Measurements from ENCODE around the gene TK2.

TK2 gene

DNA sequence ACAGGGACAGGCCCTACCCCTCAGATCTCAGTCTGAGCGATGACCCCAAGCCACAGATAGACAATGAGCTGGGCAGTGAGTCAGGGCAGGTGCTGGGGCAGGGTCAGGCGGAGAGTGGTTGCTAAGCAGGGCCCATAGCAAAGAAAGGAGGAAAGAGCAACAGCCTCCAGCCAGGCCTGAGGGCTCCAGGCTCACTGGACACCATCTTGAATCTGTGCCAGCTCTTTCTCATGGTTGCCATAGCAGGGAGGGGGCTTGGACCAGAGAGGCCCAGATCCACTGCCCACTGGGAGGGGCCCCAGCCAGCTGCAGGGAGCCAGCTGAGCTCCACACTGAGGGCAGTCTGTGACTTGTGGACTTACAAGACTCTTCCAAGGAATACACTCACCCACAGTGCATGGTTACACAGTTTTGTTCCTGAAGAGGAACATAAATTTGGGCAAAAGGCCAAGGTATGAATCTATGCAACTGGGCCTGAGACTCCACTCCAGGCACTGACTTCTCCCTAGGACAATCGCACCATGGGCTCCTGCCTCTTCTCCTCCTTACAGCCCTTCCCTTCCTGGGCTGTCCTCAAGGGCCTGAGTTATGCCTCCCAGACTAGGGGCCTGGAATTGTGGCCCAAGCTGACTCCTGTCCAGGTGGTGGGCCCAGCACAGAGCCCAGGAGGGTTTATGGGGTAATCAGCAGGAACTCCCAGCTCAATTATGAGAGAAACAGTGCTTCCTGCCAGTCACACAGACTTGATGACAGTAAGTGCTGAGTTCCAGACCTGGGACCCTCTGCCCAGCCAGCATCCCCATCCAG lies 62.9 kb downstream of the TK2 start:
- Histone ChIP-seq H3K4me3 (ENCODE audit: low read length, poor library complexity, severe bottlenecking) (no peak overlapping the region), H4K20me1 (ENCODE audit: insufficient read depth, low read length, poor library complexity, severe bottlenecking) (no peaks in the 10 kb centered on the region), H3K4me2 (ENCODE audit: low read depth, low read length, poor library complexity, severe bottlenecking) (no peak overlapping the region), H3K9me2 (replicated peaks; ENCODE audit: low read depth, low read length) (no peaks in the 10 kb centered on the region), H3K27me3 (ENCODE audit: insufficient read depth, low read length, poor library complexity, severe bottlenecking) (no peaks in the 10 kb centered on the region), H3K79me2 (ENCODE audit: insufficient read depth, low read length) (no peaks in the 10 kb centered on the region), H3K36me3 (ENCODE audit: insufficient read depth, low read length) (no peaks in the 10 kb centered on the region), H3K9ac (ENCODE audit: low read depth, low read length, poor library complexity, severe bottlenecking) (peak overlapping the region; percentile 12), H2AFZ (ENCODE audit: low read length) (no peak overlapping the region), H3K4me1 (ENCODE audit: insufficient read depth, low read length, poor library complexity, severe bottlenecking) (peaks cover 27% of the 10 kb centered on the region), H3F3A (ENCODE audit: low read depth) (no peaks in the 10 kb centered on the region), H3K9me3 (ENCODE audit: insufficient read depth, low read depth, low read length) (no peaks in the 10 kb centered on the region)
- TF ChIP-seq EZH2phosphoT487 (IDR thresholded peaks at IDR 0.05; ENCODE audit: borderline replicate concordance), result no peak
- TF ChIP-seq, protein P1, sequence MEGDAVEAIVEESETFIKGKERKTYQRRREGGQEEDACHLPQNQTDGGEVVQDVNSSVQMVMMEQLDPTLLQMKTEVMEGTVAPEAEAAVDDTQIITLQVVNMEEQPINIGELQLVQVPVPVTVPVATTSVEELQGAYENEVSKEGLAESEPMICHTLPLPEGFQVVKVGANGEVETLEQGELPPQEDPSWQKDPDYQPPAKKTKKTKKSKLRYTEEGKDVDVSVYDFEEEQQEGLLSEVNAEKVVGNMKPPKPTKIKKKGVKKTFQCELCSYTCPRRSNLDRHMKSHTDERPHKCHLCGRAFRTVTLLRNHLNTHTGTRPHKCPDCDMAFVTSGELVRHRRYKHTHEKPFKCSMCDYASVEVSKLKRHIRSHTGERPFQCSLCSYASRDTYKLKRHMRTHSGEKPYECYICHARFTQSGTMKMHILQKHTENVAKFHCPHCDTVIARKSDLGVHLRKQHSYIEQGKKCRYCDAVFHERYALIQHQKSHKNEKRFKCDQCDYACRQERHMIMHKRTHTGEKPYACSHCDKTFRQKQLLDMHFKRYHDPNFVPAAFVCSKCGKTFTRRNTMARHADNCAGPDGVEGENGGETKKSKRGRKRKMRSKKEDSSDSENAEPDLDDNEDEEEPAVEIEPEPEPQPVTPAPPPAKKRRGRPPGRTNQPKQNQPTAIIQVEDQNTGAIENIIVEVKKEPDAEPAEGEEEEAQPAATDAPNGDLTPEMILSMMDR (conservative IDR thresholded peaks at IDR 0.05; ENCODE audit: low read length), result no peak

DNA sequence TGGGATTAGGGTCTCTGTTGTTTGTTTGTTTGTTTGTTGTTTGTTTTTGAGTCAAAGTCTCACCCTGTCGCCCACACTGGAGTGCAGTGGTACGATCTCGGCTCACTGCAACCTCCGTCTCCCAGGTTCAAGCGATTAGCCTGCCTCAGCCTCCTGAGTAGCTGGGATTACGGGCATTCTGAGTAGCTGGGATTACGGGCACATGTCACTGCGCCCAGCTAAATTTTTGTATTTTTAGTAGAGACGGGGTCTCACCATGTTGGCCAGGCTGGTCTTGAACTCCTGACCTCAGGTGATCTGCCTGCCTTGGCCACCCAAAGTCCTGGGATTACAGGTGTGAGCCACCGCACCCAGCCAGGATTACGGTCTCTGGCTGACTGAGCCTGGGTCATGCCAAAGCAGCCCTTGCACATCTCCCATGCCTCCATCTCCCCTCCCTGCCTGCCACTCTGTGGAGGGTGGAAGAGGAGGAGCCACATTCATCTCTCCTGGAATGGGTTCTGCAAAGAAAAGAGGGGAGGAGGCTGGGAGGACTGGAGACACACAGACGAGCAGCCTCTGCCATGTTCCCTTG lies 63.6 kb downstream of the TK2 start:
- Histone ChIP-seq H3K9ac (ENCODE audit: low read depth, low read length, poor library complexity, severe bottlenecking) (no peak overlapping the region), H3F3A (ENCODE audit: low read depth) (no peaks in the 10 kb centered on the region), H4K20me1 (ENCODE audit: insufficient read depth, low read length, poor library complexity, severe bottlenecking) (no peaks in the 10 kb centered on the region), H3K27me3 (ENCODE audit: insufficient read depth, low read length, poor library complexity, severe bottlenecking) (no peaks in the 10 kb centered on the region), H3K4me2 (ENCODE audit: low read depth, low read length, poor library complexity, severe bottlenecking) (no peak overlapping the region), H3K4me1 (ENCODE audit: insufficient read depth, low read length, poor library complexity, severe bottlenecking) (peaks cover 27% of the 10 kb centered on the region), H3K9me3 (ENCODE audit: insufficient read depth, low read depth, low read length) (no peaks in the 10 kb centered on the region), H3K79me2 (ENCODE audit: insufficient read depth, low read length) (no peaks in the 10 kb centered on the region), H3K36me3 (ENCODE audit: insufficient read depth, low read length) (no peaks in the 10 kb centered on the region), H3K4me3 (ENCODE audit: low read length, poor library complexity, severe bottlenecking) (no peak overlapping the region), H2AFZ (ENCODE audit: low read length) (no peak overlapping the region), H3K9me2 (replicated peaks; ENCODE audit: low read depth, low read length) (no peaks in the 10 kb centered on the region)
- no peak for TF ChIP-seq EZH2phosphoT487 (IDR thresholded peaks at IDR 0.05; ENCODE audit: borderline replicate concordance)
- TF ChIP-seq, protein P1 (conservative IDR thresholded peaks at IDR 0.05; ENCODE audit: low read length), result no peak

DNA sequence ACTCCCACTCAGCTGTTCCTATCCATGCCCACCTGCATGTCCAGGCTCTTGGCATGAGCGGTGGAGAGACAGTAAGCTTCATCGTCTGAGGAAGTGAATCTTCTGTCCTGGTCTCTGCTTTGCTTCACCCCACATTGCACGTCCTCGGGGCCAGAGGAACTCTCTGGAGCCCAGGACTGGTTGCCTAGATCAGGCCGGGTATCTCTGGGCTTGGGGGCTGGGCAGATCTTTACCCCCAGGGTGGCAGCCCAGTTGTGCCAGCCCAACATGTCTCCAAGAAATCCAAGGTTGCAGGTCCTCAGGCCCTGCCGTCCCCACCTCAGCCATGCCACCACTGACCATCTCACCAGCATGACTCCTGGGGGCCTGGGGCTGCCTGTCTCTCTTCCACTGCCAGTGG lies 64.5 kb downstream of the TK2 start:
- H3K27me3 ChIP-seq (ENCODE audit: insufficient read depth, low read length, poor library complexity, severe bottlenecking), result no peaks in the 10 kb centered on the region
- H4K20me1 ChIP-seq (ENCODE audit: insufficient read depth, low read length, poor library complexity, severe bottlenecking), result no peaks in the 10 kb centered on the region
- H3K4me2 ChIP-seq (ENCODE audit: low read depth, low read length, poor library complexity, severe bottlenecking), result no peak overlapping the region
- TF ChIP-seq, protein P1 (conservative IDR thresholded peaks at IDR 0.05; ENCODE audit: low read length), result no peak
- TF ChIP-seq EZH2phosphoT487 (IDR thresholded peaks at IDR 0.05; ENCODE audit: borderline replicate concordance), result no peak
- no peaks in the 10 kb centered on the region for H3K9me2 ChIP-seq (replicated peaks; ENCODE audit: low read depth, low read length)
- H3K4me3 ChIP-seq (ENCODE audit: low read length, poor library complexity, severe bottlenecking), result no peak overlapping the region
- no peaks in the 10 kb centered on the region for H3K9me3 ChIP-seq (ENCODE audit: insufficient read depth, low read depth, low read length)
- H3F3A ChIP-seq (ENCODE audit: low read depth), result no peaks in the 10 kb centered on the region
- H3K4me1 ChIP-seq (ENCODE audit: insufficient read depth, low read length, poor library complexity, severe bottlenecking), result peaks cover 20% of the 10 kb centered on the region
- no peak overlapping the region for H3K9ac ChIP-seq (ENCODE audit: low read depth, low read length, poor library complexity, severe bottlenecking)
- no peaks in the 10 kb centered on the region for H3K36me3 ChIP-seq (ENCODE audit: insufficient read depth, low read length)
- H3K79me2 ChIP-seq (ENCODE audit: insufficient read depth, low read length), result no peaks in the 10 kb centered on the region
- no peak overlapping the region for H2AFZ ChIP-seq (ENCODE audit: low read length)

Measured in Loucy (cell line).